Adrenal gland (tissue), 12 donors: ENCODE measurements around the gene RPL18. TPM values are rescaled to one million over a fixed set of nuclear protein-coding genes. Genes with fewer than 3 reads are reported as not detected.
"Not testable (repeated sequence)": the region's sequence is repeated elsewhere in the genome, so short reads cannot be mapped to it uniquely, and the experiment has no call there.

Experiments used
- DNase-seq, 7 donors: peaks; one replicate each; pipeline ENCODE4 v3.0.0-alpha.2; 2019 to 2020
- H3K27ac ChIP-seq, 5 donors: fragments of 200-600 bp; sonication (generic) in 4 of 5; 1 replicate in 3 of 5; 2 replicates in 2 of 5; pipeline versions ENCODE4 v1.5.1 to v1.8.0; 2016 to 2020; ENCODE audit warnings: mild to moderate bottlenecking in 1 of 5
- H3K27me3 ChIP-seq: fragments of 200-600 bp; 2 replicates; pipeline ENCODE4 v1.8.0; 2021
- H3K36me3 ChIP-seq, 2 donors: fragments of 200-600 bp; replicated peaks in 1 of 2; 1 replicate in 1 of 2; 2 replicates in 1 of 2; pipeline versions ENCODE4 v1.5.1 to v1.8.0; 2018 to 2022
- H3K4me1 ChIP-seq, 2 donors: fragments of 200-600 bp; replicated peaks in 1 of 2; 1 replicate in 1 of 2; 2 replicates in 1 of 2; pipeline versions ENCODE4 v1.5.1 to v1.8.0; 2018 to 2021
- H3K4me3 ChIP-seq, 4 donors: fragments of 200-600 bp; sonication (generic) in 3 of 4; one replicate each; pipeline ENCODE4 v1.5.1; 2016 to 2018
- H3K9me3 ChIP-seq, 3 donors: fragments of 200-600 bp; sonication (generic) in 1 of 3; replicated peaks in 1 of 3; 1 replicate in 2 of 3; 2 replicates in 1 of 3; pipeline versions ENCODE4 v1.5.1 to v1.8.0; 2016 to 2021
- CTCF ChIP-seq, 6 experiments: fragments of 450-650 bp in 4 of 6; fragments of 200-600 bp in 2 of 6; sonication (generic) in 1 of 6; IDR thresholded peaks; 1 replicate in 5 of 6; 2 replicates in 1 of 6; pipeline versions ENCODE4 v1.5.1 to v1.8.0; 2016 to 2021; ENCODE audit warnings: antibody characterized with exemption in 6 of 6, mild to moderate bottlenecking in 2 of 6, moderate library complexity in 1 of 6
- POLR2A ChIP-seq, 2 donors: fragments of 450-650 bp; IDR thresholded peaks; one replicate each; pipeline ENCODE4 v1.6.1; 2017; ENCODE audit warnings: antibody characterized with exemption in 2 of 2, mild to moderate bottlenecking in 2 of 2, moderate library complexity in 1 of 2
- WGBS, 4 donors: extraction: QIAGEN DNeasy Blood & Tissue Kit in 2 of 4; methylation state at CpG; one replicate each; pipeline versions ENCODE4 v1.1.5 to v1.1.7; 2013 to 2017; 5-methylcytosine and 5-hydroxymethylcytosine counted together
- intact Hi-C, 2 donors: fragments of 100-400 bp; cut with DNase I; formaldehyde crosslinking; loops; one replicate each; pipeline versions ENCODE4 v1.14.1 to v1.15.0; 2022 to 2023
- polyA plus RNA-seq, 3 donors: library from polyadenylated mRNA; stranded (reverse); fragments of 200-250 nt in 2 of 3; fragments of 350-450 nt in 1 of 3; fragmentation: Illumina TruSeq in 1 of 3; extraction: RNeasy Lipid Tissue Mini Kit (QIAGEN cat#74804) in 1 of 3; gene quantifications; one replicate each; pipeline ENCODE4 v1.2.3, GENCODE V29; 2013 to 2014
- total RNA-seq, 9 donors: library from RNA; depleted of rRNA in 4 of 9; stranded (reverse); fragments of >200 nt in 4 of 9; fragments of 120-200 nt in 1 of 9; fragmentation: NEBNext Ultra II Directional in 1 of 9; extraction: Animal tissue kit (Norgen Biotek cat#: 25700) in 1 of 9; gene quantifications; one replicate each; pipeline versions ENCODE4 v1.1.0 to v1.2.4, GENCODE V29; 2013 to 2023
- donor health status: healthy with polysubstance abuse.
- donor health status: Bipolar disorder and iron deficiency.
- donor health status: DM: yes; HTN: yes; CAD: no.
- donor health status: DM: no; HTN: no; CAD: no.
- donor health status: DM: no; HTN: no; CAD: no.
- donor health status: DM: yes; HTN: yes; CAD: no.

RPL18 gene
- total and polyA plus RNA-seq, 12 donors, result 575 to 5,137 (median 1,890) TPM

- H3K36me3 ChIP-seq, result peaks cover 0 to 7% of the 10 kb centered on the region in 2 donors
Measured at GRCh38 chr19:48633148-48634035, 14.4 kb upstream of the RPL18 start.

GRCh38 chr19:48632692-48633147 lies 13.7 kb upstream of the RPL18 start:
- intact Hi-C loops, result no loop called here
- Histone ChIP-seq H3K36me3 (peaks cover 0 to 7% of the 10 kb centered on the region in 2 donors), H3K4me1 (peaks cover 40 to 66% of the 10 kb centered on the region in 2 donors), H3K9me3 (no peaks in the 10 kb centered on the region), H3K27ac (peak overlapping the region in 4 of 5 donors; percentile 93 to 98 (median 95)), H3K4me3 (no peak overlapping the region), H3K27me3 (no peaks in the 10 kb centered on the region)
- TF ChIP-seq CTCF (IDR thresholded peaks at IDR 0.05) (no peak), POLR2A (IDR thresholded peaks at IDR 0.05) (peak in 1 of 2 donors; percentile 50)
- DNase-seq, result peak; percentile 37 to 83 (median 72)

More at GRCh38 chr19:48633148-48634035, 14.4 kb upstream of the RPL18 start:
- peak in 6 of 7 donors; percentile 46 to 81 (median 58) for DNase-seq
- H3K9me3 ChIP-seq, result no peaks in the 10 kb centered on the region
- no peaks in the 10 kb centered on the region for H3K27me3 ChIP-seq
- intact Hi-C loops, result no loop called here
- no peak for TF ChIP-seq CTCF (IDR thresholded peaks at IDR 0.05)
- no peak for TF ChIP-seq POLR2A (IDR thresholded peaks at IDR 0.05)
- peak overlapping the region; percentile 11 to 98 (median 95) for H3K27ac ChIP-seq
- peak overlapping the region in 2 of 4 donors; percentile 11 to 38 for H3K4me3 ChIP-seq
- H3K4me1 ChIP-seq, result peaks cover 41 to 67% of the 10 kb centered on the region in 2 donors
- 51 to 64% (median 60%) methylated on average over 17 to 22 of the region's 22 CpGs for WGBS, 4 donors

GRCh38 chr19:48632286-48632685 lies 13.3 kb upstream of the RPL18 start:
- H3K36me3 ChIP-seq, intact Hi-C loops, H3K9me3 ChIP-seq, H3K4me3 ChIP-seq, H3K27me3 ChIP-seq: not testable (repeated sequence)
- Histone ChIP-seq H3K4me1 (peaks cover 40 to 66% of the 10 kb centered on the region in 2 donors), H3K27ac (peak overlapping the region in 4 of 5 donors; percentile 93 to 98 (median 95))
- 88 to 92% (median 90%) methylated on average over 11 of the region's 11 CpGs for WGBS, 4 donors
- DNase-seq, result peak in 2 of 7 donors; percentile 28 to 65

- H3K9me3 ChIP-seq, result no peaks in the 10 kb centered on the region
- peak in 1 of 7 donors; percentile 65 for DNase-seq
- intact Hi-C loops, result no loop called here
- no peak overlapping the region for H3K4me3 ChIP-seq
- peaks cover 40 to 59% of the 10 kb centered on the region in 2 donors for H3K4me1 ChIP-seq
- WGBS, 4 donors, result 48 to 92% (median 67%) methylated on average over 1 to 3 of the region's 3 CpGs
- no peaks in the 10 kb centered on the region for H3K27me3 ChIP-seq
- H3K27ac ChIP-seq, result peak overlapping the region in 4 of 5 donors; percentile 85 to 95 (median 90)
- TF ChIP-seq POLR2A (IDR thresholded peaks at IDR 0.05) (no peak), CTCF (IDR thresholded peaks at IDR 0.05) (no peak)
- H3K36me3 ChIP-seq, result peaks cover 0 to 7% of the 10 kb centered on the region in 2 donors
Measured at GRCh38 chr19:48631225-48631624, 12.2 kb upstream of the RPL18 start.
